IPS DF 19.7 (cell line): ENCODE data around the gene NDC80.
"Not testable (repeated sequence)": the region's sequence is repeated elsewhere in the genome, so short reads cannot be mapped to it uniquely, and the experiment has no call there.

Experiments
- DNase-seq: peaks from one replicate; pipeline ENCODE4 v3.0.0-alpha.2; 2013; ENCODE audit warnings: low read depth, low spot score

NDC80 gene

GRCh38 chr18:2625217-2625616, 53.9 kb downstream of the NDC80 start:
- no peak for DNase-seq

DNA sequence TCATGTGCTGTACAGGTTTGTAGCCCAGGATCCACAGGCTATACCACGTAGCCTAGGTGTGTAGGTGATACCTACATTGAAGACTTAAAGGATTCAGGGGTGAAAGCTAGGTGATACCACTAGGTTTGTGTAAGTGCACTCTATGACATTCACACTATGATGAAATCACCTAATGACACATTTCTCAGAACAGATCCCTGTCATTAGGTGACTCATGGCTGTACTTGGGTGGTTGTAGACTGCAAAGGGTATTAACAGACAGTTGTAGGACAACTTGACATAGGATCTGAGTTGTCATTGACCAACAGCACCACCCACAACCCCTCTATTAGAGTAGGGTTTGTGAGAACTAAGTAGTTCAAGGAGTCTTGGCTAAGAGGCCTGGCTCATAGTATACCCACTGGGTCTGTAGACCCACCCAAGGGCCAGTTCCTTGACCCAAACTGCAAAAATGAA, 56.5 kb downstream of the NDC80 start:
- no peak for DNase-seq

- DNase-seq: no peak
Measured at GRCh38 chr18:2629003-2629402, 57.6 kb downstream of the NDC80 start.

DNA sequence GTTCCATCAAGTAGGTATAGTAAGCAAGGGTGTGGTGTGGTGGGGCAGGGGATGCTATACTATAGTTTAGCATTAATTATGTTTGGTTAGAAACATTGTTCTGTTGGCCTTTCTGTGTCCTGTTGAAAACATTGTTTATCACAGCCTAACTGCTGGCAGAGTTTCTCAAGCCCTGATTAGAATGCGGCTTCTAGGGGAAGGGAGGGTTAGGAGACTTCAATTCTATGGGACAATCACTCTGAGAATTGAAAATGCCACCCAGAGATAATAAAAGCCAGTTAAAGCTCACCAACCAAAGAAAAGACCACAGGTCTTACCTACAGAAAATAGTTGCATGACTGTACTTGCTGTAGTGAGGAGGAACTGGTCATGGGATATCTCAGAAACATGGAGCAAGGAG, 64.2 kb downstream of the NDC80 start:
- DNase-seq: no peak

GRCh38 chr18:2636126-2636631, 64.8 kb downstream of the NDC80 start:
- no peak for DNase-seq

GRCh38 chr18:2641638-2642037, 70.3 kb downstream of the NDC80 start:
- no peak for DNase-seq

GRCh38 chr18:2642771-2643170, 71.4 kb downstream of the NDC80 start:
- no peak for DNase-seq

- DNase-seq: no peak
Measured at GRCh38 chr18:2644535-2644934, 73.2 kb downstream of the NDC80 start.

DNA sequence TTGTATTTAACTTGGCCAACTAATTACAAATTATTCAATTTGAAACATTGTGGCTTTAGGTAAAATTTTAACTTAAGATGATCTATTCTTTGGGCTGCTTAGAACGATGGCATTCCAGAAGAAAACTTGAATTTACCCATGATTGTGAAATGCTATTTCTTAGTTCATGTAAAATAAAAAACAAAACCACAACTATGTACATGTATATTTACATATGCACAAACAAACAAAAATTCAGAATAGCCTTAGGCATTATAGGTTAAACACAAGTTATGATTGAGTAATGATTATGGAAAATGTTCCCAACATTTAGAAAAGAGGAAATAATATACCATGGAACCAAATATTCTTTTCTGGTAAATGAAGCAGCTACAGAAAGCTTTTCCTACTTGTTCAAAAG, 80.6 kb downstream of the NDC80 start:
- no peak for DNase-seq

DNA sequence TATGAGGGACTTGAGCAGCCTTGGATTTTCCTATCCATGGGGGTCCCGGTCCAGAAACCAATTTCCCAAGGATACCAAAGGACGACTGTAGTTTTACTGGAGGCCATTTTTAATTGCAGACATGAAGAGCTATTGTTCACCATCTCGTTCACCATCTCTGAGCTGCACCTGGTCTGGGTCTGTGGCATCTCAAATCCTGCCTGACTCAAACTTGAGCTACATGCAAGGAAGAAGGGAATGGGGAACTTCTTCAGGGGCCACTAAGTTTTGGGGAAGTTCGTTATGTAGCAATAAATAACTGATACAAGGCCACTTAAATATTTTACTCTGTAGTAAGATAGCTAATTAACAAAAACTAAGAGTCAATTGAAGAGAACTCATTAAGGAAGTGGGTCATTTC, 82.1 kb downstream of the NDC80 start:
- no peak for DNase-seq

- DNase-seq: no peak
Measured at GRCh38 chr18:2654169-2654927, 83.0 kb downstream of the NDC80 start.

GRCh38 chr18:2654928-2655177, 83.5 kb downstream of the NDC80 start:
- DNase-seq: no peak

- no peak for DNase-seq
Measured at GRCh38 chr18:2655178-2655953, 84.0 kb downstream of the NDC80 start, which contains the start of gene SMCHD1. Gene SMCHD1 (plus strand): TSS chr18:2655726. CDS start chr18:2656076, 350 bp downstream.

DNA sequence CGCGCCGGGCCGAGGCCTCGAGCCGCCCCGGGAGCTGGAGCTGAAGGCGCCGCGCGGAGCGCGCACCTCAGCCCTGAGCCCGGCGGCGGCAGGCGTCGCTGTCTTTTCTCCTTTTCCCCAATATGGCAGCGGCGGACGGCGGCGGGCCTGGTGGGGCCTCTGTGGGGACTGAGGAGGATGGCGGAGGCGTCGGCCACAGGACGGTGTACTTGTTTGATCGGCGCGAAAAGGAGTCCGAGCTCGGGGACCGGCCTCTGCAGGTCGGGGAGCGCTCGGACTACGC, 84.5 kb downstream of the NDC80 start:
- no peak for DNase-seq

GRCh38 chr18:2656237-2656980, 85.1 kb downstream of the NDC80 start:
- DNase-seq: no peak

DNA sequence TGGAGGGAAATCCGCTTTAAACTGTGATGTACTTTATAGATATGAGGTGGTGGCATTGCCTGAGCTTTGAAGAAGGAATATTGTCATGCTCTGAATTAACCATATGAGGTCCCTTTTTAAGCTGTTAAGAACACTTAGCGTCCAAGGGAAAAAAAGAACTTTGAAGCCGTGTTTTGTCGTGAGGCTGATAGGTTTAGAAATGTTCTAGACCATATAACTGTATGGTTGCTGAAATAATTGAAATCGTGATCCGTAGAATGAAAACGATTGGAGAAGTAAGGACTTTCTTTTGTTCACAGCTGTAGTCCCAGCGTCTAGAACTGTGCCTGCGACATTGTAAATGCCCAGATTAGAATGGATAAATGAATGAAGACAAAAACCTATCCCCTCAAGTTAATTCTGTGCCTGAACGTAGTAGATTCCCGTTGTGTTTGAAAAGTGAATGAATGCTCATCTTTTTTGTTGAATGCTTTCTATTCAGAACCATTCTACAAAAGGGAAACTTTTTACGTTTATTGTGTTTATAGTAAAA, 85.7 kb downstream of the NDC80 start:
- DNase-seq: no peak

- DNase-seq: no peak
Measured at GRCh38 chr18:2657788-2658458, 86.6 kb downstream of the NDC80 start.

GRCh38 chr18:2660849-2661248, 89.5 kb downstream of the NDC80 start:
- DNase-seq: not testable (repeated sequence)

GRCh38 chr18:2662288-2662687, 90.9 kb downstream of the NDC80 start:
- not testable (repeated sequence) for DNase-seq

- DNase-seq: no peak
Measured at GRCh38 chr18:2662990-2663389, 91.6 kb downstream of the NDC80 start.
